G401 (cell line): ENCODE results near the gene LRRC10B. TPM values are rescaled to one million over a fixed set of nuclear protein-coding genes. Genes with fewer than 3 reads are reported as not detected.

Source experiments
- DNase-seq: peaks from one replicate; pipeline ENCODE4 v3.0.0-alpha.2; 2015; ENCODE audit warnings: low spot score
- in situ Hi-C: cut with HindIII; loops from 2 replicates; pipeline ENCODE4 v1.10.0; 2016; ENCODE audit warnings: low sequenced_read_pairs, mixed read lengths
- total RNA-seq: library from RNA; depleted of rRNA; stranded (reverse); fragments of >200 nt; shearing (Covaris generic); gene quantifications from 2 replicates; pipeline ENCODE4 v1.2.3, GENCODE V29; 2014

Gene LRRC10B
- total RNA-seq, 1 experiment from 2014 or later: 2.5 TPM

DNA sequence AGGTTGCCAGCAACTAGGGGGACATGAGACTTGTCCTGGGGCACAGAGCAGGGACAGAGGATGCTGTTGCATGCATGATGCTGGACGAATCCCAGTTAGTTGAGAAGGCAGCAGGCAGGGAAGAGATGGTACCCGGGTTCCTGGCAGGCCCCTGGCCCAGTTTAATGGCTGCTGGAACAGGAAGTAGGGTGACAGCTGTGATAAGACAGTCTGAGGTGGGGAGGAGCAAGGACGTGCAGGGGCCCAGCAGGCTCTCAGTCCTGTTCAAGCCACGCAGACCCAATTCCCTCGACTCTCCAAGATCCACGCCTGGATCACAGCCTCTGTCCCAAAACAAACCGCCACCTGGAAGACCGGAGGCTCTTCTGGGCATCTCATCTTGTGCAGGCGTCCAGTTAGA is 32.0 kb downstream of the LRRC10B start:
- in situ Hi-C loops: no loop called here
- no peak for DNase-seq

DNA sequence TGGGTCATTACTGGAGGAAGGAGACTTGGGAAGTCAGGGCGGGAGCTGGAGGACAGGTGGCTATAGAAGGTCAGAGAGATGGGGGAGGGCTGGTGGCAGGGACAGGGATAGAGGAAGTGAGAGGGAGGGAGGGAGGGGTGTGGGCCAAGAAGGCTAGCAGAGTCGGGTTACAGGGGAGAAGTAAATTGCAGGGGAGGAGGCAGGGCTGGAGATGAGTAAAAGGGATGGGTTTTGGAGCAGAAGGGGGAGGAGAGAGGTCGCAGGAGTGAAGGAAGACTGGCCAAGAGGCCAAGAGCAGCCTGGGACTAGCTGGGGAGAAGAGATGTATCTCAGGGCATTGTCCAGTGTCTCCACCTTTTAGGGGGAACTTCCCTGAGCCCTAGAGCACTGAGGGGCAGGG is 33.0 kb downstream of the LRRC10B start:
- DNase-seq: no peak
- in situ Hi-C loops: no loop called here

DNA sequence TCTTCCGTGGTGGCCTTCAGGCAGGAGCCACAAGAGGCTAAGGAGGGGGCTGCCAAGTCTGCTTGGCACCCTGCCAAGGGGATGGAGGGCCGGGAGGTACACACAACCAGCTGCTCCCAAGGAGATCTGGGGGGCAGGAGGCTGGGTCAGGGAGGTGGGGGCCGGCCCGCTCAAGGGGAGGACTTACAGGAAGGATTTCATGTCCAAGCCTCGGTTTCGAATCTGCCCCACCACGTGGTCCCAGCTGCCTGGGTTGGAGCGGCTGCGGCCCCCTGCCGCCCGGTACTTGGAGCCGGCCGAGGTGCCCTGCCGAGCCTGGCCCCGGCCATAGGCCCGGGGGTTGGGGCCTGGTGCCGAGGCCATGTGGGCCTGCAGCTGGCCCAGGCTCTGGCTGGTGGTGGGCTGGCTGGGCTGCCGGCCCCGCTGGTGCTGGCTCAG is 33.5 kb downstream of the LRRC10B start:
- DNase-seq: peak; percentile 56
- in situ Hi-C loops: no loop called here

DNA sequence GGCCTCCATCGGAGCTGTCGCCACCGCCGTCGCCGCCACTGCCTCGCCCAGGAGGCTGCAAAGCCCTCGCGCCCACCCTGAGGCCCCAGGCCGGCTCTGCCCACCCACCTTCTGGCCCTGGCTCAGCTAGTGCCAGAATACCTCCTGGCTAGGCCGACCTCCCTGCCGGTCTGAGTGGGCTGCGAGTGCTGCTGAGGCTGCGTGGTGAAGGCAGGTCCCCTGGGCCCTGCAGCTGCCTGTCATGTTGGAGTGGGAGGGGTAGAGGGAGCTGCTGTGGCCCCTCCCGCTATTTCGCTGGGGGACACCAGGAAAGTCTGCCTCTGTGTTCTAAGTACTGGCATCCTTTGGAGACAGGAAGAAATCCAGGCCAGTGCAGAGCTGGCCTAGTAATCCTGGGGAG is 34.2 kb downstream of the LRRC10B start:
- DNase-seq: no peak
- in situ Hi-C loops: no loop called here

DNA sequence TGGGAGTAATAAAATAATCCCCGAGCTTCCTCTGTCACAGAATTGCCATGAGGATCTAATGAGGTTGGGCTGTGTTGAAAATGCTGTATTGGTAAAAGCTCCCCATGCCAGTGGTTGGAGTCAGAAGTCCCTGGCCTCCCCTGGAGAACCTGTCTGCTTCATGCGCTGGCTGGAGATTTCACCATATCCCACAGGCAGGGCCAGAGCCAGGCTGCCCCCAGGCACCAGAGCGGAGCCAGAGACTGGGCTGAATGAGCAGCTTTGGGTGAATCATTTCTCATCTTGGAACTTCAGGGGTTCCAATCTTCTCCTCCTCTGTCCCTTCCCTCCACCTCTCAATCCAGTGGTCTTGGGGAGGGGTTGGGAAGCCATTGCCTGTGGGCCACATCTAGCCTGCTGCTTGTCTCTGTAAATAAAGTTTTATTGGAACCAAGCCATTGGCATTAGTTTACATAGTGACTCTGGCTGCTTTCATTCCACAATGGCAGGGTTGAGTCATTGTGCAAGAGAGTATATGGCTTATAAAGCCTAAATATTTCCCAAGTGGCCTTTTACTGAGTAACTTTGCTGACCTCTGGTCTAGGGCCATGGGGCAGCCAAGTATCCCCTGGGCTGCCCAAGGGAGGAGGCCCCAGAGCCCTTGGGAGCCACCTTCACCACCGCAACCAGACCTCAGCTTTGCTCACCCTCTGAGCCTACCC is 35.2 kb downstream of the LRRC10B start:
- in situ Hi-C loops: no loop called here
- no peak for DNase-seq

DNA sequence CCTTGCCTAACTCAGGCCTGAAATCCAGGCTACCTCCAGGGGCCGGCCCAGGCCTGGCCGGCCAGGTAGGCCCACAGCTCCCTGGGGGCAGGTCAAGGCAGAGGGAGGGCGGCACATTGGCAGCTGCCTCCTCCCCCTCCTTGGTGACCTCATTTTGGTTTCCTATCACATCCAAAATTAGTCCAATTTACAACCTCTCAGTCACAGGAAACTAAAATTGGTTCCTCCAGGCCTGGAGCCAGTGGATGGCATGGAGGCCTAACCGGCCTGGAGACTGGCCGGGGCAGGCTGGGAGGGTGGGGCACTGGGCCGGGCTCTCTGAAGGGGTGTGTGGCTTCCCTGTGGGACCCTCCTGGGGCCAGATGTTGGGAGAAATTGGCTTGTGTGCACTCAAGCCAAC is 35.9 kb downstream of the LRRC10B start:
- no peak for DNase-seq
- in situ Hi-C loops: no loop called here

DNA sequence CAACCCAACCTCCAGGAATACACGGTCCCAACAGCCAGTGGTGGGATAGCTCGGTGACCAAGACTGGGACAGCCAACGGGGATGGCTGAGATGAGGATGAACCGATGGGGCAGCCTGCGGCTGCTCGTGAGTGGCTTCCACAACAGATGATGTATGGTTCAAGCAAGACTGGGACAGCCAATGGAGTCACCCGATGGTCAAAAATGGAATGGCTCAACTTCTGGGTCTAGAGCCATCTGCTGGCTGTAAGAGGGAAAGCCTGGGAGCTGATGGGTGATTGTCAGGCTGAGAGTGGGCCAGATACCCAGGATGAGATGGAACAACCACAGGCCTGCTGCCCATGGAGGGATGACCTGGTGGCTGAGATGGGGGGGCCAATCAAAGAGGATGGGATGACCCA is 36.8 kb downstream of the LRRC10B start:
- in situ Hi-C loops: no loop called here
- no peak for DNase-seq

DNA sequence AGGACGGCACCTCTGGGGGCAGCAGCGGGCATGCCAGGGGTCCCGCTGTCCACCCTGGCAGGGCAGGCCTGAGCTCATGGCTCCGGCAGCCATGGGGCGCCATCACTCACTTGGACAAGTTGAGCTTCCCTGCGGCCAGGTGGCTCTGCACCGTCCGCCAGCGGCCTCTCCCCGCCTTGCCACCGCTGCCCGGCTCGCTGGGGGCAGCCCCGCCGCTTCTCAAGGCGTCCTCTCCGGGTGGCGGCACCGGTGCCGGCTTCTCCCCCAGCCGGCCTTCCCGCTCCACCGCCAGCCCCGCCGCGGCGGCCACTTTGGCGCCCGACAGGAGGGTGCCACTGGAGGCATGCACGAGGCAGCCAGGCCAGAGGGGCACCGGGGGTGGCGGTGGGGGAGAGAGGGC is 37.4 kb downstream of the LRRC10B start:
- no peak for DNase-seq
- in situ Hi-C loops: no loop called here

DNA sequence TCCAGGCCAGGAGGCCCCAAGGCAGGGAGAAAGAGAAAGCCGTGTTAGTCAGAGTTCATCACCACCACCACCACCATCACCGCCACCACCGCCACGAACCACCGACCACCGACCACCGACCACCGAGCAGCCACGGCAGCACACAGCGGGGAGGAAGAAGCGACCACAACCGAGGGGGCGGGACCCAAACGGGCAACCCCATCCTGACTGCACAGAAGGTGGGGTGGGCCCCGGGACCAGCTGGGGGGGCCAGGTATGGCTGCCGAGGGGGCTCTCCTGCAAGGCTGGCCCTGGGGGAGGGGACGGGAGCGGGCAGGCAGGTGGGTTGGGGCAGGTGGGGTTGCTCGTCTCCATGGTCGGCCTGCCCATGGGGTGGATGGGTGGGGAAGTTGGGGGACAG is 38.1 kb downstream of the LRRC10B start:
- in situ Hi-C loops: no loop called here
- no peak for DNase-seq

DNA sequence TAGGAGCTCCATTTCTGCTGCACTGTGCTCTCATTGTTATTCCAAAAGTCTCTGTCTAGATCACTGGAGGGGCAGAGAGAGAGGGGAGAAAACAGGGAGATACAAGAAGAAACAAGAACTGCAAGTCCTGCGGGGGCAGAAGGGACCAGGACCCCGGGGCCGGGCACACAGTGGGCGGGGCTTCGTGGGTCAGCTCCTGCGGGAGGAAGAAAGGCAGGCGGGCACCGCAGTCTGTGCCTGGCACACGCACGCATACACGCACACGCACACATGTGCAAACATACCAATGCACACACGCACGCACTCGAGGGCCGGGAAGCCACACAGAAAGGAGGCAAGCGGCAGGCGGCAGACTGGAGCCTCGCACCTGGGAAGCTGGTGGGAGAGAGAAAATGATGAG is 38.7 kb downstream of the LRRC10B start:
- DNase-seq: no peak
- in situ Hi-C loops: no loop called here

DNA sequence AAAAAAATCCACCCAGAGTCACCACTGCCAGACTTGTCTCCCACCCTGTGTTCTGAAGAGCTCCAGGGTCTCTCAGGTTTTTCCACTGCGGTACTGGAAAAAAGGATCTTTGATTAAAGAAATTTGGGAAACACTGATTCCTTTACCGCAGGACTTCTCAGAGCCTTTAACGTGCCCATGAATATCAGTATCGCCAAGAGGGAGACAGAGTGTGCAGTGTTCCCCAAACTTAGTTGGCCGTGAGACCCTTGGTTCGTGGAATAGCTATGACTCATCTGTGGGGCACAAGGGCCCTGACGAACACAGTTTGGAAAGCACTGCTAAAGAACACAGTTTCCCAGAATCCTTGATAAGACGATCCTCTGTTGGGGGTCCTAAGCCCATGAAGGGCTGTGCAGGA is 40.6 kb downstream of the LRRC10B start:
- in situ Hi-C loops: no loop called here
- DNase-seq: no peak

DNA sequence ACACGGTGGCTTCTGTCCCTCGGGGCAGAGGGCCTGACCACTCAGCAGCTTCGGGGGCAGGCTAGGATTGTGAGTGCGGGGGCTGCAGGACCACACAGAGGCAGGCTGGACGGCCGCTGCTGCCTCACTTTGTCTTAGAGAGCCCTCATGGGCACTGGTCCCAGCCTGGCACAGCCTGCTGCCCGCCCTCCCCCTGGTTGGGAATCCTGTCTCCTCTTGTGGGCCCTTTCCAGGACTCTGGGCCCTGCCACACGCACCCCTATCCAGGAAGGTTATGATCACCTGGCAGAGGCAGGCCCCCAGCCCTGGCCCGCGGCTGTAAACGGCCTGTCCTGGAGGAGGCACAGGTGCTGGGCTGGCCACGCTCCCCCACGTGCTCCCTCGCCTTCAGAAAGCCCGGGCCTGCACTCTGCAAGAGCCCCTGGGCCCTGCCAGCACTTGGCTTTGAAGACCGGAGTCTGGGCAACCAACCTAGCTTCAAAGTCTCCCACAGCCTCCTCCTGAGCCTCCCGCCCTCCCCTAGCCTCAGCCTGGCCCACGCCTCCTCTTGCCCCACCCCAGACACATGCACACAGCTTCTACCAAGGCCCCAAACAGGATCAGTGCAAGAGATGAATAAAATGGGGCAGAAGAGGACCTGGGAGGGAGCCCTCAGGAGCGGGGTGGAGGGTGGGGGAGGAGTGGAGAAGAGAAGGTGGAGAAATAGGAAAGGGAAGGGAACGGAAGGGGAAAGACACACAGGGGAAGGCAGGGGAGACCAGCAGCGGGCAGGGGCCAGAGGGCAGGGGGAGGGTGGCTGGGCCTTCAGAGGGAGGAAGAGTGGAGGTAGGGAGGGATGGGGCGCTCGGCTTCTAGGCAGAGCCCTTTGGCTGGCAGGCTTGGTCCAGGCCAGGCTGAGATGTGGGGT is 41.4 kb downstream of the LRRC10B start:
- in situ Hi-C loops: no loop called here
- DNase-seq: peak; percentile 78

DNA sequence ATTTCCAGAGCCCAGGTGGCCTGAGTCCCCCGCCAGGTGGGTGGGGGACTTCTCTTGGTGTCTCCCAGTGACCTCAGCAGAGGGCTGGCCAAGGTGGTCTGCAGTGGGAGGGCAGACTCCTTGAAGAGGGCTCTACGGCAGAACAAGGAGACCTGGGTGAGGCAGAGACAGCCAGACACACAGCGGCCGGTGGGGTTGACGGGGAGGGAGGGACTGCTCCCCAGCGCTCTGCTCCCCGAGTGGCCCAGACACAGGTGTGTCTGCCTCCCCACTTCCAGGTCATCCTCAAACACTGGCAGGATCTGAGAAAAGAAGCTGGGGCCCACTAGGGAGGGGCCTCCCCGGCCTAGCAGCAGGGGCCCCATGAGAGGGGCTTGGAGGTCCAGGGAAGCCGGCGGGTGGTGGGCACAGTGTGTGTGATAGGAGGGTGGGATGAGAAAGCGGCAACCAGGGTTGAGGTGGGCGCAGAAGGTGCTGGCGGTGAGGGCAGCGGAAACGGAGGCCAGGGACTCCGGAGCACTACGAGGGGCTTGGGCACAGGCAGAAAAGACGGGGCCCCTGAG is 42.2 kb downstream of the LRRC10B start:
- in situ Hi-C loops: no loop called here

DNA sequence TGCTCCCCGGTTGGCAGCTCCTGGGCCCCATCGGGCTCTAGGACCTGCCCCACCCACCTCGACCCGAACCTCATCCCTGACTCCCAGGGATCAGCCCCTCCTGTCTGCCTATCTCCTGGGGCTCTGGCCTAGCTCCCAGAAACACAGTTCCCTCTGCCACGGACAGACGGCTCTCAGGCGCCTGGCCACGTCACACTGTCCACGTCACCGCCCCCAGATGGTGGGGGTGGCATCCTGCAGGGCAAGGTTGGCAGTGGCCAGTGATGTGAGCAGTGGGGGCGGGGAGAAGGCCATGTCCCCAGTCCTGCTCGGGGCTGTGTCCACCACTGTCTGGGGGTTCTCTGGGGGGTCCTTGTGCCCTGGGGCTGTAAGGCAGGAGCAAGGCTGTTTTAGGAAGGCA is 43.1 kb downstream of the LRRC10B start:
- DNase-seq: peak; percentile 97
- in situ Hi-C loops: no loop called here

More for the DNA sequence above, 42.2 kb downstream of the LRRC10B start:
- DNase-seq: no peak

DNA sequence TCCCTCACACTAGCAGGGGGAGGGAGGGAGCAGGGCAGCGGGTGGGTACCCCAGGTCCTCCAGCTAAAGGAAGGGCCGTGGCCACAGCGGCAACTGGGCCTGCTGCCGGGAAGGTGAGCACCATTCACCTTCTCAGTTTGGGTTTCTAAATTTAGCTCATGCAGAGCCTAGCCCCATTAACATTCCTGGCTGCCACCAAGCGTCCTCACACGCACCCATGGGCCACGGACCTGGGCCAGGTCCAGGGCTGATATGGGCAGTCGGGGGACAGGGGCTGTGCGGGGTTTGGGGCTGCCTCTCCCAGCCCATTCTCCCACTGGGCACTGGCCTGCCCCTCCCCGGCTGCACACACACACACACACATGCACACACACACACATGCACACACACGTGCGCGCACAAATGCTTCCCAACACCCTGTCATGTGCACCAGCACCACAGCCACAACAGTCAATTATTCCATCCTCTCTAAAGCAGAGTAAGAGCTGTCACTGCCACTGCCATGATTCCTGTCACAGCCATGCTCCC is 43.6 kb downstream of the LRRC10B start:
- DNase-seq: peak; percentile 55
- in situ Hi-C loops: no loop called here

DNA sequence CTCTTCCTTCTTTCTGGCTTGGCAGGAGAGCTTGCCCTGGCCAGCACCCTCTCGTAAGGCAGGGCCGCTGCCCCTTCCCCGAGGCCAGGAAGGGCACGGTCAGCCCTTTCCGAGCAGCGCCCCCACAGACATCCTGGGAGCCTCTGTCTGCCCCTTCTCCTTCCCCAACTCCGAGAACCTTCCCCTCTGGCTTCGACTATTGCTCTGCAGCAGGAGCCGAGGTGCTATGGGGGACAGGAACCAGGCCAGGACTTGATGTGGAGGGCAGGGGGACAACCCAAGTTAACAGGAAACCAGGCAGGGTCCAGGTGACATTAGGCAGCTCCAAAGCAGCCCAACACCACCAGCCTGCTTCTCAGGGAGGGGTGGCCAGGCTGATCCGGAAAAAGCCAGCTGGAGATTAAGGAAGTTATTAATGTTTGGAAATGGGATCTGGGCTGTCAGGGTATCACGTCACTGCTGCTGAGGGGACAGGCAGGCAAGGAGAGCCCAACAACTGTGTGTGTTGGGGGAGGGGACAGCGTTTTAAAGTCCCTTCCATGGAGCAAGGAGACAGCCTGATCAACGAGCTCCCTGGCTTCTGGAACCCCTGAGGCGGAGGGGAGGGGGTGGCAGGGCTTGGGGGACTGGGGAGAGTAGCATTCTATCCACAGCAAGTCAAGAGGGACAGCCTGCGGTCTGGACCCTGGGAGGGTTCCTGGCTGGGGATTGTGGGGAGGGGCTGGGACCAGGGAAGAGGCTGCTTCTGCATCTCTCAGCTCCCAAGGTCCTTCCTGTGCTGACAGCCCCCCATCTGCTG is 45.0 kb downstream of the LRRC10B start:
- DNase-seq: no peak
- in situ Hi-C loops: no loop called here

DNA sequence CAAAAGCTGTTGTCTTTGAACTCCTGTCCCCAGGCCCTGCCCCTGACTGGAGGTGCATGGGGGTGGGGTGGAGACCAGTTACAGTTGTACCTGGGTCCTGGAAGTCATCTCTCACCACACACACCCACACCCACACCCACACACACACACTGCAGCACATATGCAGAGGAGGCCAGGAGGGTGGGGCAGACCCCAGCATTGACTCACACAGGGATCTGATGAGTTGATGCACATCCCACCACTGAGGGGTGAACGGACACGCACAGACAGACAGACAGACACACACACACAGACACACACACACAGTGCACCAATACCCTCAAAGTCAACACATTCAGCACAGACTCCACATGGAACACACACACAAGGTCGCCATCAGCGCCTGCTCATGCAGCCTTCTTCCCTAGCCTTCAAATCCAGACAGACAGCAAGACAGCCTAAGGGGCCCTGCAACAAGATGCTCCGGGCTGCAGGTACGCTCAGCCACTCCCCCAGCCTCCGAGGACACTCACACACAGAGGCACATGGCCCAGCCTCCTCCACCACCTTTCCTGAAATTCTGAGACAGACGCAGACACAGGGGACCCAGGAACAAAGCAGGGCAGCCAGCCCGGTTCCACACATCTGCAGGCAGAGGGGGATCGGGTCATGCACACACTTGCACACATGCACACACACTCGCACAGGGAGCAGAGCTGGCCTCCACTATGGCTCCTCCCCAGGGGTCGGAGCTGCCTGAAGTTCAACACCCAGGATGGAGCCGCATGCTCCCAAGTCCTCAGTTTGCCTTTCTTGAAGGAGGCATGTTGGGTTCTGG is 45.8 kb downstream of the LRRC10B start:
- in situ Hi-C loops: no loop called here
- DNase-seq: no peak
